Body of pancreas (tissue), 4 donors: Measurements from ENCODE around the gene LEFTY1. TPM values are rescaled to one million over a fixed set of nuclear protein-coding genes. Genes with fewer than 3 reads are reported as not detected.
"Not testable (repeated sequence)": the region's sequence is repeated elsewhere in the genome, so short reads cannot be mapped to it uniquely, and the experiment has no call there.

Experiments used
- ATAC-seq: fragments of 150-250 bp; one replicate; pipeline ENCODE4 v1.9.1; 2016
- DNase-seq, 4 donors: peaks; one replicate each; pipeline ENCODE4 v3.0.0-alpha.2; 2019
- H3K27ac ChIP-seq, 4 donors: fragments of 200-600 bp; sonication (generic); 1 replicate in 3 of 4; 2 replicates in 1 of 4; pipeline versions ENCODE4 v1.5.1 to v1.6.1; 2016 to 2019; ENCODE audit warnings: mild to moderate bottlenecking in 1 of 4, mixed read lengths in 1 of 4, moderate library complexity in 1 of 4
- H3K27me3 ChIP-seq, 2 donors: fragments of 200-600 bp; sonication (generic); one replicate each; pipeline ENCODE4 v1.6.0; 2016; ENCODE audit warnings: mild to moderate bottlenecking in 1 of 2
- H3K36me3 ChIP-seq, 2 donors: fragments of 200-600 bp; sonication (generic); replicated peaks in 1 of 2; 2 replicates each; pipeline ENCODE4 v1.5.1; 2016; ENCODE audit warnings: low read depth in 2 of 2; ENCODE audit not compliant: insufficient read depth in 1 of 2
- H3K4me1 ChIP-seq: fragments of 200-600 bp; sonication (generic); one replicate; pipeline ENCODE4 v1.6.0; 2016
- H3K4me3 ChIP-seq, 2 donors: fragments of 200-600 bp; sonication (generic); 1 replicate in 1 of 2; 2 replicates in 1 of 2; pipeline ENCODE4 v1.5.1; 2016 to 2019
- H3K9me3 ChIP-seq, 3 donors: fragments of 200-600 bp; sonication (generic); 1 replicate in 2 of 3; 2 replicates in 1 of 3; pipeline ENCODE4 v1.5.1; 2016
- POLR2A ChIP-seq, 3 donors: fragments of 450-650 bp; IDR thresholded peaks; one replicate each; pipeline ENCODE4 v1.6.1; 2016; ENCODE audit warnings: antibody characterized with exemption in 3 of 3, mild to moderate bottlenecking in 2 of 3
- WGBS, 2 donors: methylation state at CpG; one replicate each; pipeline ENCODE4 v1.1.5; 2017; 5-methylcytosine and 5-hydroxymethylcytosine counted together
- intact Hi-C: fragments of 100-400 bp; cut with DNase I; formaldehyde crosslinking; loops from one replicate; pipeline ENCODE4 v1.15.1; 2023
- microRNA-seq, 2 donors: library from miRNA; unstranded; fragments of <30 nt; microRNA quantifications; one replicate each; pipeline ENCODE4, GENCODE V29; 2016; ENCODE audit warnings: borderline number of aligned reads in 2 of 2, borderline replicate concordance in 2 of 2
- small RNA-seq: library from RNA; depleted of rRNA; stranded (forward); fragments of <200 nt; gene quantifications from one replicate; pipeline ENCODE3, GENCODE V24; 2016
- total RNA-seq, 2 donors: library from RNA; depleted of rRNA; stranded (reverse); fragments of >200 nt; gene quantifications; one replicate each; pipeline ENCODE4 v1.1.0, GENCODE V29; 2016
- TF ChIP-seq, protein P1 (sequence below), 7 experiments: fragments of 450-650 bp in 4 of 7; fragments of 200-600 bp in 3 of 7; sonication (generic) in 3 of 7; IDR thresholded peaks; one replicate each; pipeline ENCODE4 v1.5.1; 2016 to 2019; ENCODE audit warnings: antibody characterized with exemption in 7 of 7

LEFTY1 gene
- total RNA-seq, 2 donors from 2014 or later: 138 to 153 TPM

GRCh38 chr1:225840713-225841112 is 48.2 kb downstream of the LEFTY1 start:
- Histone ChIP-seq H3K9me3 (no peaks in the 10 kb centered on the region), H3K4me1 (peaks cover 12% of the 10 kb centered on the region), H3K27me3 (no peaks in the 10 kb centered on the region), H3K4me3 (no peak overlapping the region), H3K36me3 (peaks cover 7 to 16% of the 10 kb centered on the region in 2 donors), H3K27ac (no peak overlapping the region)
- ATAC-seq: no peak
- no peak for DNase-seq
- TF ChIP-seq POLR2A (IDR thresholded peaks at IDR 0.05): no peak
- TF ChIP-seq, protein P1, sequence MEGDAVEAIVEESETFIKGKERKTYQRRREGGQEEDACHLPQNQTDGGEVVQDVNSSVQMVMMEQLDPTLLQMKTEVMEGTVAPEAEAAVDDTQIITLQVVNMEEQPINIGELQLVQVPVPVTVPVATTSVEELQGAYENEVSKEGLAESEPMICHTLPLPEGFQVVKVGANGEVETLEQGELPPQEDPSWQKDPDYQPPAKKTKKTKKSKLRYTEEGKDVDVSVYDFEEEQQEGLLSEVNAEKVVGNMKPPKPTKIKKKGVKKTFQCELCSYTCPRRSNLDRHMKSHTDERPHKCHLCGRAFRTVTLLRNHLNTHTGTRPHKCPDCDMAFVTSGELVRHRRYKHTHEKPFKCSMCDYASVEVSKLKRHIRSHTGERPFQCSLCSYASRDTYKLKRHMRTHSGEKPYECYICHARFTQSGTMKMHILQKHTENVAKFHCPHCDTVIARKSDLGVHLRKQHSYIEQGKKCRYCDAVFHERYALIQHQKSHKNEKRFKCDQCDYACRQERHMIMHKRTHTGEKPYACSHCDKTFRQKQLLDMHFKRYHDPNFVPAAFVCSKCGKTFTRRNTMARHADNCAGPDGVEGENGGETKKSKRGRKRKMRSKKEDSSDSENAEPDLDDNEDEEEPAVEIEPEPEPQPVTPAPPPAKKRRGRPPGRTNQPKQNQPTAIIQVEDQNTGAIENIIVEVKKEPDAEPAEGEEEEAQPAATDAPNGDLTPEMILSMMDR (IDR thresholded peaks at IDR 0.05): no peak
- intact Hi-C loops: no loop called here
- whole genome bisulfite sequencing, 2 donors: 84 to 88% methylated on average over 4 of the region's 4 CpGs

DNA sequence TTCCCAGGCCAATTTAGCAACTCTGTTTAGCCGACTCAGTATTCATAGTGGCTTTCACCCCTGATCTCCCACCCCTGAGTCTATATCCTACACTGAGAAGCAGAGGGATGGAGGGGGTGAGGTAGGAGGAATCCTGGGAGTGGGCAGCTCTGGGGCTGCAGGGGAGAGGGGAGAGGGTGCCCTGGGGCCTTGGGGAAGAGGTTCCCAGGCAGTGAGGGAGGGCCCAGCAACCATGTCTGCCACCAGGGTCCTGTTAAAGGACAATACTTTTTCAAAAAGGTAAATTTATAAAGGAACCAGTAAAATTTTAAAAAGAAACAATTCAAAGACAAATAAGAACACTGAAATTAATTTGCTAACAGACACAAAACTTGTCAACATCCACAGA is 48.7 kb downstream of the LEFTY1 start:
- H3K36me3 ChIP-seq: peaks cover 7 to 16% of the 10 kb centered on the region in 2 donors
- H3K27me3 ChIP-seq: no peaks in the 10 kb centered on the region
- ATAC-seq: no peak
- no peak for DNase-seq
- no peak overlapping the region for H3K27ac ChIP-seq
- H3K4me3 ChIP-seq: no peak overlapping the region
- H3K9me3 ChIP-seq: no peaks in the 10 kb centered on the region
- 100% methylated on average over 1 of the region's 1 CpG for WGBS, 2 donors
- peaks cover 12% of the 10 kb centered on the region for H3K4me1 ChIP-seq
- intact Hi-C loops: no loop called here
- TF ChIP-seq, protein P1 (IDR thresholded peaks at IDR 0.05): no peak
- TF ChIP-seq POLR2A (IDR thresholded peaks at IDR 0.05): no peak

- no peak for TF ChIP-seq POLR2A (IDR thresholded peaks at IDR 0.05)
- TF ChIP-seq, protein P1 (IDR thresholded peaks at IDR 0.05): no peak
- Histone ChIP-seq H3K4me3 (no peak overlapping the region), H3K9me3 (no peaks in the 10 kb centered on the region), H3K4me1 (peaks cover 25% of the 10 kb centered on the region), H3K36me3 (peaks cover 7 to 9% of the 10 kb centered on the region in 2 donors), H3K27me3 (no peaks in the 10 kb centered on the region), H3K27ac (no peak overlapping the region)
- 83 to 90% methylated on average over 10 to 14 of the region's 14 CpGs for WGBS, 2 donors
- DNase-seq (no peak), ATAC-seq (no peak)
- intact Hi-C loops: no loop called here
These were observed 50.2 kb downstream of the LEFTY1 start for GRCh38 chr1:225838793-225839192.

GRCh38 chr1:225836296-225836695 is 52.6 kb downstream of the LEFTY1 start:
- H3K9me3 ChIP-seq, DNase-seq, ATAC-seq, H3K27me3 ChIP-seq, H3K4me3 ChIP-seq, intact Hi-C loops: not testable (repeated sequence)
- peaks cover 25% of the 10 kb centered on the region for H3K4me1 ChIP-seq
- H3K27ac ChIP-seq: peak overlapping the region in 1 of 4 donors; percentile 57
- peaks cover 12 to 17% of the 10 kb centered on the region in 2 donors for H3K36me3 ChIP-seq
- WGBS, 2 donors: 81 to 84% methylated on average over 4 of the region's 4 CpGs

Small RNAs within 50 kb of the gene (microRNA-seq; reads per million reads assigned to microRNA genes)
- gene MIR6741: 0.93 to 1.3 reads per million in 2 donors

Small RNAs within 50 kb of the gene (small RNA-seq; reads per million reads assigned to genes)
- not detected for gene AL117348.1

Other genes starting within 250 kb of the LEFTY1 start
- 10 to 100 TPM; 21.1 to 28.8 TPM for gene ENAH, start 236.0 kb downstream of the LEFTY1 start, total RNA-seq
- gene SRP9, start 111.3 kb downstream of the LEFTY1 start, total RNA-seq: 10 to 100 TPM; 48.5 to 86.6 TPM
- gene EPHX1, start 79.0 kb downstream of the LEFTY1 start, total RNA-seq: 100 to 1,000 TPM; 109 to 136 TPM
- 100 to 1,000 TPM; 129 to 217 TPM for gene TMEM63A, start 6.8 kb downstream of the LEFTY1 start, total RNA-seq
- 10 to 100 TPM; 34.2 to 52.4 TPM for gene PYCR2, start 35.1 kb upstream of the LEFTY1 start, total RNA-seq
- 1 to 10 TPM in 1 of 2 donors, under 1 TPM in 1; 0.99 to 8.0 TPM for gene LEFTY2, start 52.1 kb upstream of the LEFTY1 start, total RNA-seq
- 10 to 100 TPM; 11.9 to 13.7 TPM for gene SDE2, start 110.2 kb upstream of the LEFTY1 start, total RNA-seq
- gene H3-3A, start 173.6 kb upstream of the LEFTY1 start, total RNA-seq: 100 to 1,000 TPM; 163 to 211 TPM